Measurements from ENCODE around the gene PRADC1. TPM values are rescaled to one million over a fixed set of nuclear protein-coding genes. Genes with fewer than 3 reads are reported as not detected.
A peak's percentile ranks its signal among the peaks of the same experiment; 100 is the strongest.

Gene PRADC1
- total RNA-seq, 1 experiment from 2014 or later: 26.6 TPM

- DNase-seq (ENCODE audit: low spot score): no peak
These were observed 25.8 kb upstream of the PRADC1 start for GRCh38 chr2:73258913-73259215.

- DNase-seq (ENCODE audit: low spot score): no peak
These were observed 25.3 kb upstream of the PRADC1 start for GRCh38 chr2:73258186-73258912.

GRCh38 chr2:73257425-73258125 lies 24.5 kb upstream of the PRADC1 start:
- no peak for DNase-seq (ENCODE audit: low spot score)

- no peak for DNase-seq (ENCODE audit: low spot score)
These were observed 24.0 kb upstream of the PRADC1 start for GRCh38 chr2:73257021-73257420.

- no peak for DNase-seq (ENCODE audit: low spot score)
These were observed 23.5 kb upstream of the PRADC1 start for GRCh38 chr2:73256618-73256922.

GRCh38 chr2:73255907-73256617 lies 23.0 kb upstream of the PRADC1 start:
- no peak for DNase-seq (ENCODE audit: low spot score)

- DNase-seq (ENCODE audit: low spot score): no peak
These were observed 22.1 kb upstream of the PRADC1 start for GRCh38 chr2:73255007-73255644.

GRCh38 chr2:73254343-73255006 lies 21.4 kb upstream of the PRADC1 start:
- DNase-seq (ENCODE audit: low spot score): no peak

- no peak for DNase-seq (ENCODE audit: low spot score)
These were observed 20.9 kb upstream of the PRADC1 start for GRCh38 chr2:73253901-73254300.

- no peak for DNase-seq (ENCODE audit: low spot score)
These were observed 20.4 kb upstream of the PRADC1 start for GRCh38 chr2:73253400-73253799.

GRCh38 chr2:73252238-73253027 lies 19.4 kb upstream of the PRADC1 start:
- DNase-seq (ENCODE audit: low spot score): no peak

GRCh38 chr2:73250872-73251846 lies 18.1 kb upstream of the PRADC1 start:
- DNase-seq (ENCODE audit: low spot score): no peak

GRCh38 chr2:73249636-73250035 lies 16.6 kb upstream of the PRADC1 start:
- no peak for DNase-seq (ENCODE audit: low spot score)

- no peak for DNase-seq (ENCODE audit: low spot score)
These were observed 13.8 kb upstream of the PRADC1 start for GRCh38 chr2:73246850-73247249.

- DNase-seq (ENCODE audit: low spot score): no peak
These were observed 11.5 kb upstream of the PRADC1 start for GRCh38 chr2:73244580-73244979.

- peak; percentile 76 for DNase-seq (ENCODE audit: low spot score)
These were observed 11.0 kb upstream of the PRADC1 start for GRCh38 chr2:73243884-73244570.

GRCh38 chr2:73239776-73240175 lies 6.7 kb upstream of the PRADC1 start:
- no peak for DNase-seq (ENCODE audit: low spot score)

GRCh38 chr2:73238976-73239375 lies 5.9 kb upstream of the PRADC1 start:
- no peak for DNase-seq (ENCODE audit: low spot score)

- DNase-seq (ENCODE audit: low spot score): no peak
These were observed 5.1 kb upstream of the PRADC1 start for GRCh38 chr2:73238149-73238548.

- no peak for DNase-seq (ENCODE audit: low spot score)
These were observed 4.1 kb upstream of the PRADC1 start for GRCh38 chr2:73237168-73237567.

All from H4 (cell line).